GM12892 (cell line): ENCODE results near the gene IL32.

Source experiments
- POLR2A ChIP-seq: IDR thresholded peaks from 2 replicates; pipeline ENCODE4 v1.6.1; 2011; ENCODE audit warnings: low read depth, low read length, control low read depth
- POLR2AphosphoS5 ChIP-seq: IDR thresholded peaks from 2 replicates; pipeline ENCODE4 v1.6.1; 2011; ENCODE audit warnings: low read depth, low read length, control low read depth
- TAF1 ChIP-seq: IDR thresholded peaks from 2 replicates; pipeline ENCODE4 v1.6.1; 2011; ENCODE audit warnings: low read depth, mild to moderate bottlenecking, control low read depth, low read length, borderline replicate concordance

GRCh38 chr16:3038256-3038655, 27.2 kb upstream of the IL32 start:
- TF ChIP-seq POLR2A, result no peak
- no peak for TF ChIP-seq POLR2AphosphoS5
- TF ChIP-seq TAF1, result no peak
